ENCODE measurements around the gene TBC1D17.

DNA sequence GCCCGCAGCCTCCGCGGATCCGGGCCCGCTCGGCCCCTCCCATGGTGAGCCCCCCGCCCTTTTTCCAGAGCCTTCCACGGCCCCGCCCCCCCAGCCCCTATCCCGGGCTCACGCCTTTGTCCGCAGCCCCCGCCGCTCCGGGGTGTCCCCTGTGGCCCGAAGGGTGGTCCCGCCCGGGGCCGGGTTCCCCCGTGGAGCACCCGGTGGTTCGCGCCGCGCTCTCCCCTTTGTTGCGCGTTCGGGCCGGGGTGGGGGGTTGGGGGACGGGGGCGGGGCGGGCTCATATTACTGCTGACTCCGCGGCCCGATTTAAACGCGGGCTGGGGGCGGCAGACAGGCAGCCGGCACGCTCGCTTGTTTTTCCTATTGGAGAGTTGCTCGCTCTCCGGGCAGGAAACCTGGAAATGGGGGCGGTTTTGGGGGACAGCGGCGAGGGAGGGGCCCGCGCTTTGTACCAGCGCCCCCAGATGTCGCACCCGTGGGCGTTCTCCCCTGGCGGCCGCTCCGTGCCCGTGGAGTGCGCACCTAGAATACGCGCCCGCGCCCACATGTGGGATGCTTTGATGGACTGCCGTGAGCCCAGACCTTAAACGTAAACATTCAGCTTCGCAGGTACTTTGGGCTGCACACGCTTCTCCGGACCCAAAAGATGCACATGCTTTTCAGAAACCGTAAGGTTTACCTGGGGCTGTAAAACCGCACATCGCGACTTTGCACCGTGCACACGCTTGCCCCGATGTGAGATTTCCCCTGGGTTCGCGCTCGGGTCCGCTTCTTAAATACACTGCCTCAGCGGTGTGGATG lies 25.8 kb upstream of the TBC1D17 start:
- TF ChIP-seq ZNF350 (CRISPR knock-in tag; IDR thresholded peaks at IDR 0.05; ENCODE audit: borderline replicate concordance, low read depth): no peak
- TF ChIP-seq, protein P1, sequence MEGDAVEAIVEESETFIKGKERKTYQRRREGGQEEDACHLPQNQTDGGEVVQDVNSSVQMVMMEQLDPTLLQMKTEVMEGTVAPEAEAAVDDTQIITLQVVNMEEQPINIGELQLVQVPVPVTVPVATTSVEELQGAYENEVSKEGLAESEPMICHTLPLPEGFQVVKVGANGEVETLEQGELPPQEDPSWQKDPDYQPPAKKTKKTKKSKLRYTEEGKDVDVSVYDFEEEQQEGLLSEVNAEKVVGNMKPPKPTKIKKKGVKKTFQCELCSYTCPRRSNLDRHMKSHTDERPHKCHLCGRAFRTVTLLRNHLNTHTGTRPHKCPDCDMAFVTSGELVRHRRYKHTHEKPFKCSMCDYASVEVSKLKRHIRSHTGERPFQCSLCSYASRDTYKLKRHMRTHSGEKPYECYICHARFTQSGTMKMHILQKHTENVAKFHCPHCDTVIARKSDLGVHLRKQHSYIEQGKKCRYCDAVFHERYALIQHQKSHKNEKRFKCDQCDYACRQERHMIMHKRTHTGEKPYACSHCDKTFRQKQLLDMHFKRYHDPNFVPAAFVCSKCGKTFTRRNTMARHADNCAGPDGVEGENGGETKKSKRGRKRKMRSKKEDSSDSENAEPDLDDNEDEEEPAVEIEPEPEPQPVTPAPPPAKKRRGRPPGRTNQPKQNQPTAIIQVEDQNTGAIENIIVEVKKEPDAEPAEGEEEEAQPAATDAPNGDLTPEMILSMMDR (CRISPR knock-in tag; IDR thresholded peaks at IDR 0.05): no peak
- TF ChIP-seq ZNF7 (CRISPR knock-in tag; IDR thresholded peaks at IDR 0.05): no peak
- no peak for TF ChIP-seq SOX5 (CRISPR knock-in tag; IDR thresholded peaks at IDR 0.05; ENCODE audit: borderline replicate concordance)
- TF ChIP-seq, protein P2, sequence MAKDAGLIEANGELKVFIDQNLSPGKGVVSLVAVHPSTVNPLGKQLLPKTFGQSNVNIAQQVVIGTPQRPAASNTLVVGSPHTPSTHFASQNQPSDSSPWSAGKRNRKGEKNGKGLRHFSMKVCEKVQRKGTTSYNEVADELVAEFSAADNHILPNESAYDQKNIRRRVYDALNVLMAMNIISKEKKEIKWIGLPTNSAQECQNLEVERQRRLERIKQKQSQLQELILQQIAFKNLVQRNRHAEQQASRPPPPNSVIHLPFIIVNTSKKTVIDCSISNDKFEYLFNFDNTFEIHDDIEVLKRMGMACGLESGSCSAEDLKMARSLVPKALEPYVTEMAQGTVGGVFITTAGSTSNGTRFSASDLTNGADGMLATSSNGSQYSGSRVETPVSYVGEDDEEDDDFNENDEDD (CRISPR knock-in tag; IDR thresholded peaks at IDR 0.05; ENCODE audit: borderline replicate concordance): no peak
